Karpas-422 (cell line): ENCODE results near the gene CDK10. TPM values are rescaled to one million over a fixed set of nuclear protein-coding genes. Genes with fewer than 3 reads are reported as not detected.
A peak's percentile ranks its signal among the peaks of the same experiment; 100 is the strongest.

Experiments used
- DNase-seq: peaks from one replicate; pipeline ENCODE4 v3.0.0-alpha.2; 2015
- H2AFZ ChIP-seq: fragments of 200-600 bp; sonication (generic); 2 replicates; pipeline ENCODE4 v1.6.1; 2014; ENCODE audit warnings: antibody characterized with exemption, low read length, mixed read lengths
- H3K27ac ChIP-seq: fragments of 200-600 bp; sonication (generic); 2 replicates; pipeline ENCODE4 v1.5.1; 2014; ENCODE audit warnings: mild to moderate bottlenecking, low read length, moderate library complexity
- H3K27me3 ChIP-seq: fragments of 200-600 bp; sonication (generic); 2 replicates; pipeline ENCODE4 v1.6.1; 2014; ENCODE audit warnings: low read length, mixed read lengths
- H3K36me3 ChIP-seq: fragments of 200-600 bp; sonication (generic); 2 replicates; pipeline ENCODE4 v1.6.1; 2014; ENCODE audit warnings: low read length, mixed read lengths; ENCODE audit not compliant: insufficient read depth
- H3K4me1 ChIP-seq: fragments of 200-600 bp; sonication (generic); 2 replicates; pipeline ENCODE4 v1.6.1; 2014; ENCODE audit warnings: mild to moderate bottlenecking, low read length, mixed read lengths
- H3K4me2 ChIP-seq: fragments of 200-600 bp; sonication (generic); 2 replicates; pipeline ENCODE4 v1.6.1; 2014; ENCODE audit warnings: low read length, low read depth, mild to moderate bottlenecking; ENCODE audit not compliant: poor library complexity, severe bottlenecking
- H3K4me3 ChIP-seq: fragments of 200-600 bp; sonication (generic); 2 replicates; pipeline ENCODE4 v1.5.1; 2014; ENCODE audit warnings: mild to moderate bottlenecking, antibody characterized with exemption, low read length, mixed read lengths
- H3K79me2 ChIP-seq: fragments of 200-600 bp; sonication (generic); 2 replicates; pipeline ENCODE4 v1.6.1; 2014; ENCODE audit warnings: mild to moderate bottlenecking, low read length, mixed read lengths
- H3K9ac ChIP-seq: fragments of 200-600 bp; sonication (generic); 2 replicates; pipeline ENCODE4 v1.6.0; 2014; ENCODE audit warnings: low read length
- H3K9me2 ChIP-seq: fragments of 200-600 bp; sonication (generic), shearing (Covaris generic); replicated peaks from 2 replicates; pipeline ENCODE4 v1.6.0; 2014; ENCODE audit warnings: mild to moderate bottlenecking, low read length, moderate library complexity; ENCODE audit not compliant: insufficient read depth
- H3K9me3 ChIP-seq: fragments of 300-700, 200-600 bp; sonication (generic); 2 replicates; pipeline ENCODE4 v1.6.1; 2014; ENCODE audit warnings: low read length, mixed read lengths
- H4K20me1 ChIP-seq: fragments of 200-600 bp; sonication (generic); 2 replicates; pipeline ENCODE4 v1.6.1; 2014; ENCODE audit warnings: mild to moderate bottlenecking, antibody characterized with exemption, low read length, low read depth; ENCODE audit not compliant: insufficient read depth
- total RNA-seq: library from RNA; depleted of rRNA; stranded (reverse); fragments of >200 nt; shearing (Covaris generic); gene quantifications from 2 replicates; pipeline ENCODE4 v1.2.3, GENCODE V29; 2014; ENCODE audit warnings: low replicate concordance

The CDK10 gene
- total RNA-seq, 1 experiment from 2014 or later, result 25.6 TPM

GRCh38 chr16:89723279-89724250 lies 37.1 kb downstream of the CDK10 start:
- H3K9me3 ChIP-seq, result no peaks in the 10 kb centered on the region
- no peaks in the 10 kb centered on the region for H3K27me3 ChIP-seq
- no peak overlapping the region for H3K27ac ChIP-seq
- peak overlapping the region; percentile 97 for H3K4me2 ChIP-seq
- peak overlapping the region; percentile 87; the same call in 1 of the 2 replicates for H3K4me3 ChIP-seq
- H3K36me3 ChIP-seq, result peaks cover 6% of the 10 kb centered on the region; the same call in 1 of the 2 replicates
- no peak overlapping the region for H2AFZ ChIP-seq
- no peak for DNase-seq
- no peaks in the 10 kb centered on the region for H3K9me2 ChIP-seq
- peaks cover 18% of the 10 kb centered on the region for H3K79me2 ChIP-seq
- peaks cover 15% of the 10 kb centered on the region for H4K20me1 ChIP-seq
- H3K4me1 ChIP-seq, result peaks cover 22% of the 10 kb centered on the region
- no peak overlapping the region for H3K9ac ChIP-seq

GRCh38 chr16:89727406-89728120 lies 41.1 kb downstream of the CDK10 start:
- Histone ChIP-seq H2AFZ (no peak overlapping the region), H4K20me1 (peaks cover 10% of the 10 kb centered on the region), H3K27ac (no peak overlapping the region), H3K4me2 (no peak overlapping the region), H3K9me2 (no peaks in the 10 kb centered on the region), H3K79me2 (peaks cover 13% of the 10 kb centered on the region), H3K4me1 (peaks cover 6% of the 10 kb centered on the region), H3K4me3 (no peak overlapping the region), H3K27me3 (no peaks in the 10 kb centered on the region), H3K9ac (no peak overlapping the region), H3K36me3 (peaks cover 6% of the 10 kb centered on the region; the same call in 1 of the 2 replicates), H3K9me3 (no peaks in the 10 kb centered on the region)
- DNase-seq, result no peak

- Histone ChIP-seq H3K4me1 (no peaks in the 10 kb centered on the region), H2AFZ (no peak overlapping the region), H3K4me3 (no peak overlapping the region), H3K9me3 (no peaks in the 10 kb centered on the region), H4K20me1 (no peaks in the 10 kb centered on the region), H3K9ac (no peak overlapping the region), H3K27ac (no peak overlapping the region), H3K79me2 (no peaks in the 10 kb centered on the region), H3K36me3 (peaks cover 13% of the 10 kb centered on the region; the same call in 1 of the 2 replicates), H3K27me3 (no peaks in the 10 kb centered on the region), H3K9me2 (no peaks in the 10 kb centered on the region), H3K4me2 (no peak overlapping the region)
- no peak for DNase-seq
Measured at GRCh38 chr16:89729293-89729692, 42.8 kb downstream of the CDK10 start.

- Histone ChIP-seq H3K9me2 (no peaks in the 10 kb centered on the region), H3K9ac (no peak overlapping the region), H4K20me1 (no peaks in the 10 kb centered on the region), H3K27me3 (no peaks in the 10 kb centered on the region), H3K27ac (no peak overlapping the region), H3K4me2 (no peak overlapping the region), H3K36me3 (peaks cover 18% of the 10 kb centered on the region; the same call in 1 of the 2 replicates), H3K4me3 (no peak overlapping the region), H3K9me3 (no peaks in the 10 kb centered on the region), H3K4me1 (no peaks in the 10 kb centered on the region), H3K79me2 (no peaks in the 10 kb centered on the region), H2AFZ (no peak overlapping the region)
- no peak for DNase-seq
Measured at GRCh38 chr16:89729863-89730593, 43.5 kb downstream of the CDK10 start.

- H3K79me2 ChIP-seq, result no peaks in the 10 kb centered on the region
Measured at GRCh38 chr16:89730610-89731234, 44.2 kb downstream of the CDK10 start.

GRCh38 chr16:89732142-89732917 lies 45.8 kb downstream of the CDK10 start:
- no peaks in the 10 kb centered on the region for H3K4me1 ChIP-seq
- H3K27me3 ChIP-seq, result no peaks in the 10 kb centered on the region
- no peak overlapping the region for H3K9ac ChIP-seq
- H4K20me1 ChIP-seq, result no peaks in the 10 kb centered on the region
- H3K9me2 ChIP-seq, result no peaks in the 10 kb centered on the region
- peaks cover 28% of the 10 kb centered on the region for H3K36me3 ChIP-seq
- H2AFZ ChIP-seq, result no peak overlapping the region
- peaks cover 4% of the 10 kb centered on the region for H3K79me2 ChIP-seq
- no peak for DNase-seq
- no peak overlapping the region for H3K27ac ChIP-seq
- no peak overlapping the region for H3K4me2 ChIP-seq
- H3K9me3 ChIP-seq, result no peaks in the 10 kb centered on the region
- H3K4me3 ChIP-seq, result no peak overlapping the region

More at GRCh38 chr16:89730610-89731234, 44.2 kb downstream of the CDK10 start:
- Histone ChIP-seq H3K4me2 (no peak overlapping the region), H3K27me3 (no peaks in the 10 kb centered on the region), H3K9me2 (no peaks in the 10 kb centered on the region), H3K36me3 (peaks cover 19% of the 10 kb centered on the region; the same call in 1 of the 2 replicates), H3K27ac (no peak overlapping the region), H3K4me3 (no peak overlapping the region), H3K9ac (no peak overlapping the region), H3K9me3 (no peaks in the 10 kb centered on the region), H4K20me1 (no peaks in the 10 kb centered on the region), H2AFZ (no peak overlapping the region), H3K4me1 (no peaks in the 10 kb centered on the region)
- no peak for DNase-seq

- H3K9me3 ChIP-seq, result no peaks in the 10 kb centered on the region
- no peaks in the 10 kb centered on the region for H4K20me1 ChIP-seq
- peaks cover 25% of the 10 kb centered on the region for H3K36me3 ChIP-seq
- H3K79me2 ChIP-seq, result peaks cover 4% of the 10 kb centered on the region
- H3K27ac ChIP-seq, result no peak overlapping the region
- no peak overlapping the region for H3K9ac ChIP-seq
- no peak for DNase-seq
- no peak overlapping the region for H3K4me3 ChIP-seq
- no peaks in the 10 kb centered on the region for H3K9me2 ChIP-seq
- H3K4me1 ChIP-seq, result no peaks in the 10 kb centered on the region
- no peak overlapping the region for H3K4me2 ChIP-seq
- no peaks in the 10 kb centered on the region for H3K27me3 ChIP-seq
- no peak overlapping the region for H2AFZ ChIP-seq
Measured at GRCh38 chr16:89732918-89733242, 46.4 kb downstream of the CDK10 start.
